Aorta (tissue), 5 donors: ENCODE measurements around the gene ELAVL1. TPM values are rescaled to one million over a fixed set of nuclear protein-coding genes. Genes with fewer than 3 reads are reported as not detected.

Experiments
- ATAC-seq: fragments of 200-7000 bp; cut with Tn5 transposase; one replicate; pipeline ENCODE4 v1.9.1; 2022; ENCODE audit warnings: moderate library complexity; ENCODE audit not compliant: low FRiP score
- DNase-seq, 2 donors: peaks; one replicate each; pipeline ENCODE4 v3.0.0-alpha.2; 2020
- H3K27ac ChIP-seq, 2 donors: one replicate each; pipeline ENCODE4 v1.5.1; 2013; ENCODE audit warnings: low read length in 2 of 2, mild to moderate bottlenecking in 2 of 2, moderate library complexity in 2 of 2, control low read depth in 1 of 2, inconsistent platforms in 1 of 2, low read depth in 1 of 2
- H3K27me3 ChIP-seq, 2 donors: one replicate each; pipeline ENCODE4 v1.6.1; 2013; ENCODE audit warnings: control low read depth in 1 of 2, low read length in 1 of 2, mild to moderate bottlenecking in 1 of 2, moderate library complexity in 1 of 2; ENCODE audit not compliant: insufficient read depth in 2 of 2, control insufficient read depth in 1 of 2
- H3K36me3 ChIP-seq, 2 donors: one replicate each; pipeline ENCODE4 v1.6.1; 2013; ENCODE audit warnings: control low read depth in 1 of 2, low read length in 1 of 2, mild to moderate bottlenecking in 1 of 2; ENCODE audit not compliant: insufficient read depth in 2 of 2, control insufficient read depth in 1 of 2
- H3K4me1 ChIP-seq, 2 donors: one replicate each; pipeline ENCODE4 v1.6.1; 2013; ENCODE audit warnings: low read length in 2 of 2, control low read depth in 1 of 2, mild to moderate bottlenecking in 1 of 2, moderate library complexity in 1 of 2; ENCODE audit not compliant: insufficient read depth in 2 of 2, control insufficient read depth in 1 of 2
- H3K4me3 ChIP-seq, 2 donors: one replicate each; pipeline ENCODE4 v1.5.1; 2013; ENCODE audit warnings: low read length in 2 of 2, control low read depth in 1 of 2, mild to moderate bottlenecking in 1 of 2
- H3K9me3 ChIP-seq: one replicate; pipeline ENCODE4 v1.6.1; 2013; ENCODE audit warnings: mild to moderate bottlenecking, low read length; ENCODE audit not compliant: control insufficient read depth
- WGBS, 2 donors: extraction: QIAGEN DNeasy Blood & Tissue Kit; methylation state at CpG; one replicate each; pipeline ENCODE4 v1.1.7; 2013; 5-methylcytosine and 5-hydroxymethylcytosine counted together
- intact Hi-C, 2 donors: fragments of 100-400 bp; cut with DNase I; formaldehyde crosslinking; loops; one replicate each; pipeline versions ENCODE4 v1.14.2 to v1.15.0; 2022
- polyA plus RNA-seq, 2 donors: library from polyadenylated mRNA; stranded (reverse); fragments of 200-250 nt; gene quantifications; one replicate each; pipeline ENCODE4 v1.2.3, GENCODE V29; 2013
- total RNA-seq, 2 donors: library from RNA; stranded (reverse); fragmentation: NEBNext Ultra II Directional; extraction: Animal tissue kit (Norgen Biotek cat#: 25700); gene quantifications; one replicate each; pipeline ENCODE4 v1.2.1, GENCODE V29; 2021
- donor health status: healthy with polysubstance abuse.
- donor health status: Bipolar disorder and iron deficiency.
- donor health status: DM: no; HTN: no; CAD: no.
- donor health status: DM: no; HTN: no; CAD: no.
- donor health status: DM: yes; HTN: yes; CAD: no.

The ELAVL1 gene
- total and polyA plus RNA-seq, 4 donors: 8.1 to 48.9 (median 36.4) TPM

DNA sequence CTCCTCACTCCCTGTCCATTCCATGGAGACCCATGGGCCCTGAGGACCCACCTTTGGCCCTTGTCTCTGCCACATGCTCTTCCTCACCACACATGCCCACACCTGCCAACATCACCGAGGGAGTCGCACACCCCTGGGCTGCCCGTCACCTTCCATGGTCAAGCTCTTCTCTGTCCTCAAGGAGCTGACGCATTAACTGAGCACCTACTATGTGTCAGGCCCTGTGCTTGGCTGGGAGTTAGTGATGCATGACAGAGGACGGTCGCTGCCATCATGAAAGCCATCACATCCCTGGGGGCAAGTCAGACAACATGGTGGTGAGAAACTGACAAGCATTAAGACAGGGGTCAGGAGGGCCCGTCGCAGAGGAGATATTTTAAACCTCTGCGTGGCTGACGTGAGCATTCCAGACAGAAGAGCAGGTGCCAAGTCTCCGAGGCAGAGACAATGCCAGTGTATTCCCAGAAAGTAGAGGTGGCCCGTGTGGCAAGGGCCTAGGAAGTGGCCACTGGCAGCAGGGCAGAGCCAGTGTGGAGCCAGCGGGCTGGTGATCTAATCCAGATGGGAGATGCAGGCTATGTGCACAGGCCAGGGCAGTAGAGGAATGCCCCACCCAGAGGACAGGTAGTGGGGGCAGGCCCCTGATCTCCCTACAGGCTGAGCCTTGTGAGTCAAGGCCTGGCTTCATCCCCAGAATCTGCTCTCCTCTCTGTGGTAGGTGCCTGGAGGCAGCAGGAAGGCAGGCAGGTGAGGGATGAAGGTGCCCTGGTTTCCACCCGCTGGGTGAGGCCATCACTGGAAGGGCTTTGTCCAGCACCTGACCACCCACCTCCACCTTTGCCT, 21.2 kb downstream of the ELAVL1 start:
- intact Hi-C loops: no loop called here
- Histone ChIP-seq H3K27me3 (no peaks in the 10 kb centered on the region), H3K36me3 (peaks cover under 1 to 7% of the 10 kb centered on the region in 2 donors), H3K27ac (no peak overlapping the region), H3K4me1 (no peaks in the 10 kb centered on the region), H3K4me3 (no peak overlapping the region), H3K9me3 (no peaks in the 10 kb centered on the region)
- DNase-seq (peak in 1 of 2 donors; percentile 36), ATAC-seq (no peak)
- 86 to 88% methylated on average over 14 of the region's 14 CpGs for WGBS, 2 donors

DNA sequence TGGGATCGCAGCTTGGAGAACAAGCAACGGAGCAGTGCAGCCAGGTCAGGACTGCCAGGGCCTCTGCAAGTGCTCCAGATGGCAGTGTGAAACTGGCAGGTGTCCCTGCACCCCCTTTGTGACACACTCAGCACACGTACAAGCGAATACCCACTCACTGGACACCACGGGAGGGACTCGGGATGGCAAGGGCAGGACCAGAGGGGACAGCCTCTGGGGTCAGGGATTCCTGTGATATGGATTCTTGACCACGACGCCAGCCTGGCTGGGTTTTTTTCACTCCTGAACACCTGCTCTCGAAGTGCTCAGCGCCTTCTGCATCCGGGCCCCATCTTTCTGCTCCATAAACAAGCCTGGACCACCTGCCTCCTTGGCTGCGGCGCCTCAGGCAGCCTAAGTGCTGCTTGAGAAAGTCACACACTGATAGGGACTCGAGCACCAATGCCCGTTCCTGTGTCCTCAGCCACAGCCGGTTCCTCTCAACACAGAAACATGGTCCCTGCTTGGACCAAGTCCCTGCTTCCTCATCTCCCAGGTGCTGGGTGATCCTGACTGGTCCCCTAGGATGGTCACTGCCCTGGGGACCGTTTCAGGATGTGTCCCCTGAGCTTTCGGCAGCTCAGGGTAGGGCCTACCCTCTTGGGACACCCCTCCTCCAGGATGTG, 22.0 kb downstream of the ELAVL1 start:
- no peak for ATAC-seq
- 91 to 92% methylated on average over 18 of the region's 18 CpGs for WGBS, 2 donors
- H3K36me3 ChIP-seq: peaks cover 0 to 5% of the 10 kb centered on the region in 2 donors
- peak in 1 of 2 donors; percentile 58 for DNase-seq
- H3K4me1 ChIP-seq: no peaks in the 10 kb centered on the region
- H3K9me3 ChIP-seq: no peaks in the 10 kb centered on the region
- no peak overlapping the region for H3K4me3 ChIP-seq
- intact Hi-C loops: no loop called here
- H3K27me3 ChIP-seq: no peaks in the 10 kb centered on the region
- no peak overlapping the region for H3K27ac ChIP-seq

DNA sequence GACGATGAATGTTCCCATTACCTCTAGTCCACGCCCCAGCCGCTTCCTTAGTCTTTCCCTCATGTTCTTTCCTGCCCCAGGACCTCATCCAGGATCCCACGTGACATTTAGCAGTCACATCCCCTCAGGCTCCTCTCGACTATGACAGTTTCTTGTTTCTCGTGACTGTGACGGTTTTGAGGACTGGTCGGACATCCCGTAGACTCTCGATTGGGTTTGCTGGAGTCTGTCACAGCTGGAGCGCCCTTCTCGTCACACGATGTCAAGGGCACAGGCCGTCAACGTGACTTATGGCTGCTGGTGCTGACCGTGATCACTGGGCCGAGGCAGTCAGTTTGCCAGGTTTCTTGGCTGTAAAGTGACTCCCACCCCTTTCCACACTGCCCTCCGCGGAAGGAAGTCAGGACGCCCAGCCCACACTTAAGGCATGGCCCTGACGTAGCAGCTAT, 22.8 kb downstream of the ELAVL1 start:
- peak in 1 of 2 donors; percentile 48 for DNase-seq
- no peak for ATAC-seq
- no peaks in the 10 kb centered on the region for H3K4me1 ChIP-seq
- no peak overlapping the region for H3K27ac ChIP-seq
- no peaks in the 10 kb centered on the region for H3K27me3 ChIP-seq
- H3K4me3 ChIP-seq: no peak overlapping the region
- 76 to 80% methylated on average over 21 of the region's 21 CpGs for WGBS, 2 donors
- H3K36me3 ChIP-seq: peaks cover 0 to 5% of the 10 kb centered on the region in 2 donors
- H3K9me3 ChIP-seq: no peaks in the 10 kb centered on the region
- intact Hi-C loops: no loop called here

DNA sequence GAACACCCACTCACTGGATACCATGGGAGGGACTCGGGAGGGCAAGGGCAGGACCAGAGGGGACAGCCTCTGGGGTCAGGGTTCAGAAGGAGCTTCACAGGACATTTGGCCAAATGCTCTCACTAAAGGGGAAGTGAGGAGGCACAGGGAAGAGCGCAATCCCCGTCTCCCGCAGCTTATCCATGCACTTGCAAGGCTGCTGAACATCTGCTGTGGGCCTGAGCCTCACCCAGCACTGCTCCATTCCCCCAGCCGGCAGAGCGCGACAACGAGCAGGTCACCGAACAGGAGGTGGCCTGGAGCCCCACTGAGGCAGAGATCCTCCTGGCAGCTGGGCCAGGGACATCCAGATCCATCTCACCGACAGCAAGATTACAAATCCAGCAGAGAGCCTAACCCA, 23.3 kb downstream of the ELAVL1 start:
- Histone ChIP-seq H3K9me3 (no peaks in the 10 kb centered on the region), H3K4me3 (no peak overlapping the region), H3K27me3 (no peaks in the 10 kb centered on the region), H3K27ac (no peak overlapping the region), H3K4me1 (no peaks in the 10 kb centered on the region), H3K36me3 (peaks cover 0 to 5% of the 10 kb centered on the region in 2 donors)
- intact Hi-C loops: no loop called here
- 81 to 88% methylated on average over 10 of the region's 10 CpGs for WGBS, 2 donors
- no peak for ATAC-seq
- DNase-seq: peak in 1 of 2 donors; percentile 52

DNA sequence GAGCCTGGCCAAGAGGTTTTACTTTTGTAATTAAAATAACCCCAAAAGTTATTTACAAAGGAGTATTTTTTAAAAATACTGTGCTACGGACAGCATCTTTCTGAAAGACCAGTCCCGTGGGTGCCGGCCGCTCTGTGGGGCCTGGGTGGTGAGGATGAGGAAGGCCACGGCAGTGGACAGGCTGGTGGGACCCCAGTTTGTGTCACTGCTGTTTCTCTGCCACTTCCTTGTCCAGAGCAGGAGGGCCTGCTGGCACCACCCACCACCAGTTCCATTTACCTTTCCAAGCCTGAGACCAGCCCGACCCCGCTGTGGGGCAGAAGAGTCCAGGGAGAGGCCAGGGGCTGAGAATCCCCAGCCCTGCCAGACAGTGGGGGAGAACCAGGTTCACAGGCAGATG, 23.8 kb downstream of the ELAVL1 start:
- ATAC-seq (no peak), DNase-seq (peak in 1 of 2 donors; percentile 57)
- no peaks in the 10 kb centered on the region for H3K9me3 ChIP-seq
- peaks cover 0 to 7% of the 10 kb centered on the region in 2 donors for H3K36me3 ChIP-seq
- intact Hi-C loops: no loop called here
- H3K4me1 ChIP-seq: no peaks in the 10 kb centered on the region
- 91 to 93% methylated on average over 7 of the region's 7 CpGs for WGBS, 2 donors
- H3K4me3 ChIP-seq: no peak overlapping the region
- no peaks in the 10 kb centered on the region for H3K27me3 ChIP-seq
- H3K27ac ChIP-seq: no peak overlapping the region

DNA sequence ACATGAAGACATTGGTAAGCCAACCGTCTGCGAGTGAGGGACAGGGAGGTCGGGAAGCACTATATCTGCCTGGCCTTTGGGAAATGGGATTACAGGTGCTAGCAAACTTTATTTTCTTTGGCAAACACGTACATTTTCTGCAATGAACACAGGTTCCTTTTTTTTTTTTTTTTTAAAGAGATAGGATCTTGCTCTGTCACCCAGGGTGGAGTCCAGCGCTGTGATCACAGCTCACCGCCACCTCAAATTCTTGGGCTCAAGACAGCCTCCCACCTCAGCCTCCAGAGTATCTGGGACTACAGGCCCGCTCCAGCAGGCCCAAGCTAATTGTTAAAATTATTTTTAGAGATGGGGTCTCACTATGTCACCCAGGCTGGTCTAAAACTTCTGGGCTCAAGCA, 24.2 kb downstream of the ELAVL1 start:
- Histone ChIP-seq H3K9me3 (no peaks in the 10 kb centered on the region), H3K27ac (no peak overlapping the region), H3K36me3 (peaks cover 0 to 7% of the 10 kb centered on the region in 2 donors), H3K4me3 (no peak overlapping the region), H3K4me1 (no peaks in the 10 kb centered on the region), H3K27me3 (no peaks in the 10 kb centered on the region)
- DNase-seq: no peak
- intact Hi-C loops: no loop called here
- 84% methylated on average over 7 of the region's 7 CpGs for WGBS, 2 donors
- no peak for ATAC-seq

DNA sequence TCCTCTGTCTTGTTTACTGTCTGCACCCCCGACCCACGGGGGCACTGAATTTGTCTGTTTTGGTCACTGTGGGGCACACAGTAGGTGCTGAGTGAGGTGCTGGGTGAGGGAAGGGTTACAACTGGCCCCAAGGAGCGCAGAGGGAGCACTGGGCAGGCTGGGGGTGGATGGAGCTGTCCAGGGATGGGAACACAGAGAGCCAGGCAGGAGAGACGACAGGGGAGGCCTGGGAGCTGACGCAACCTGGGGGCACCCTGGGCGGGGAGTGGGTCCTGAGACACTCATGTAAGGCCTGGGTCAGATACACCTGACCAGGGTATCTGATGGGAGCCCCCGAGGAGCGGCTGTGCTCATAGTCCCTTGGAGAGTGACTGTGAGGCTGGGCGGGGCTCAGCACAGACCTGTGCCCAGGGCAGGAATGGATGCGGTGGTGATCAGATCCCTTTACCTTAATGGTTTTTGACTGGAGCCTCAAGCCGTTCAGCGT, 24.8 kb downstream of the ELAVL1 start:
- ATAC-seq (no peak), DNase-seq (peak in 1 of 2 donors; percentile 62)
- H3K4me1 ChIP-seq: no peaks in the 10 kb centered on the region
- no peaks in the 10 kb centered on the region for H3K27me3 ChIP-seq
- intact Hi-C loops: no loop called here
- H3K4me3 ChIP-seq: no peak overlapping the region
- no peaks in the 10 kb centered on the region for H3K9me3 ChIP-seq
- H3K27ac ChIP-seq: no peak overlapping the region
- 85 to 87% methylated on average over 12 of the region's 12 CpGs for WGBS, 2 donors
- H3K36me3 ChIP-seq: peaks cover 0 to 7% of the 10 kb centered on the region in 2 donors

DNA sequence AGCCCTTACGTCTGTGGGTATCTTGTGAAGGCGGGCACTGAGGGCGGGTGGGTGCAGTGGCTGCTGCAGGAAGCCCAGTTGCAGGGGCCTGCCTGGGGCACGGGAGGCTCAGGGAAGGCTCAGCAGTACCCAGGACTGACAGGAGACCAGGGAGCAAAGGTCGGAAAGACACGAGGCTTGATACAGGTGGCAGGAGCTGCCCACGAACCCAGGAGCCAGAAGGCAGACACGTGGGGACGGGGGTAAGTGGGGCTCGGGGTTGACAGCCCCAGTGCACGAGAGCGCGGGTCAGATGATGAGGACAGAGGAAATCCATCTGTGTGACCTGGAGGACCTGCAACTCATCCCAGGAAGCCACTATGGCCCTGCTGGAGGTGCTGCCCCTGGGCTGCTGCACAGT, 25.3 kb downstream of the ELAVL1 start:
- intact Hi-C loops: no loop called here
- peaks cover 0 to 7% of the 10 kb centered on the region in 2 donors for H3K36me3 ChIP-seq
- no peak overlapping the region for H3K27ac ChIP-seq
- no peaks in the 10 kb centered on the region for H3K27me3 ChIP-seq
- H3K9me3 ChIP-seq: no peaks in the 10 kb centered on the region
- ATAC-seq: no peak
- no peak overlapping the region for H3K4me3 ChIP-seq
- no peaks in the 10 kb centered on the region for H3K4me1 ChIP-seq
- WGBS, 2 donors: 84 to 88% methylated on average over 13 of the region's 13 CpGs
- peak in 1 of 2 donors; percentile 46 for DNase-seq
